WERI-Rb-1 (cell line): Measurements from ENCODE around the gene MEG3.
A peak's percentile ranks its signal among the peaks of the same experiment; 100 is the strongest.

Experiments
- DNase-seq: peaks from one replicate; pipeline ENCODE4 v3.0.0-alpha.2; 2020
- H3K27ac ChIP-seq: fragments of 250-450 bp; sonication (Bioruptor Pico); 2 replicates; pipeline ENCODE4 v1.5.1; 2020; ENCODE audit warnings: mild to moderate bottlenecking, moderate library complexity
- H3K27me3 ChIP-seq: fragments of 250-450 bp; sonication (Bioruptor Pico); 2 replicates; pipeline ENCODE4 v1.5.1; 2021; ENCODE audit warnings: mild to moderate bottlenecking, low read depth, moderate library complexity; ENCODE audit not compliant: insufficient read depth, severe bottlenecking
- H3K36me3 ChIP-seq: fragments of 250-450 bp; sonication (Bioruptor Pico); 2 replicates; pipeline ENCODE4 v1.5.1; 2020; ENCODE audit warnings: mild to moderate bottlenecking, moderate library complexity
- H3K4me3 ChIP-seq: 2 replicates; pipeline ENCODE4 v1.5.1; 2011; ENCODE audit warnings: low read depth, mild to moderate bottlenecking, control low read depth, low read length
- H3K9me3 ChIP-seq: fragments of 250-450 bp; sonication (Bioruptor Pico); 2 replicates; pipeline ENCODE4 v1.5.1; 2021; ENCODE audit warnings: mild to moderate bottlenecking, moderate library complexity; ENCODE audit not compliant: severe bottlenecking
- TF ChIP-seq, protein P1 (sequence below): IDR thresholded peaks from 2 replicates; pipeline ENCODE4 v1.5.1; 2011; ENCODE audit warnings: low read depth, mild to moderate bottlenecking, control low read depth, inconsistent platforms, low read length

The MEG3 gene

DNA sequence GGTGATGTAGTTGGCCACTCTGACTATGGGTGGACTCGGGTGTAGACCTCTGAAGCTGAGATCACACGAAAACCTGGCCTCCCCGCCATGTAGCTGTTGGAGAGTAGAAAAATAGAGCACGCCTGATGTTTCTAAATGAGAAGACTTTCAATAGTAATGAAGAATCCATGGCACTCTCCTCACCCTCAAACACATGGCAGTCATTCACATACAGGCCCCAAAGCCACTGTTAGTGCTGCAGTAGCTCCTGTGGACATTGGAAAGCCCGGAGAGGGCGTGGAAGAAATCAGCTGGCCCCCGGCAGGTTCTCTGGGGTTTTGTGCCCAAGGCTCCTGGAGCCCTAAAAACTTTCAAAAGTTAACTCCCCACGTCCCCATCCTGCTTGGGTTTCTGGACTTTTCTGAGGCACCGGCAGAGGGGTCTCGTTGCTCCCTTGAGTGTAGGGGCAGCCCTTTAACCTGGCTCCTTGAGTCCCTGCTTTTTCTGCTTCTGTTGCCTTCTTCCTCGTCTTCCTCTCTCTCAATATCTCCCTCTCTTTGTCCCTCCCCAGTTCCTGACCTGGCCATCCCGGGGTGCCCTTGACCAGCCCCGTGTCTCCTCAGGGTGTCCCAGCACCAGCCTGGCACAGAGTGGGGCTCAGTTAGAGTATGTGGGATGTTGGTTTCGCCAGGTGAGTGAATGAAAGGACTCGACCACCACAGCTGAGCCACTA, 8.3 kb downstream of the MEG3 start:
- no peak for DNase-seq
- Histone ChIP-seq H3K4me3 (no peak overlapping the region), H3K36me3 (no peaks in the 10 kb centered on the region), H3K27me3 (no peaks in the 10 kb centered on the region), H3K9me3 (no peaks in the 10 kb centered on the region), H3K27ac (no peak overlapping the region)
- TF ChIP-seq, protein P1, sequence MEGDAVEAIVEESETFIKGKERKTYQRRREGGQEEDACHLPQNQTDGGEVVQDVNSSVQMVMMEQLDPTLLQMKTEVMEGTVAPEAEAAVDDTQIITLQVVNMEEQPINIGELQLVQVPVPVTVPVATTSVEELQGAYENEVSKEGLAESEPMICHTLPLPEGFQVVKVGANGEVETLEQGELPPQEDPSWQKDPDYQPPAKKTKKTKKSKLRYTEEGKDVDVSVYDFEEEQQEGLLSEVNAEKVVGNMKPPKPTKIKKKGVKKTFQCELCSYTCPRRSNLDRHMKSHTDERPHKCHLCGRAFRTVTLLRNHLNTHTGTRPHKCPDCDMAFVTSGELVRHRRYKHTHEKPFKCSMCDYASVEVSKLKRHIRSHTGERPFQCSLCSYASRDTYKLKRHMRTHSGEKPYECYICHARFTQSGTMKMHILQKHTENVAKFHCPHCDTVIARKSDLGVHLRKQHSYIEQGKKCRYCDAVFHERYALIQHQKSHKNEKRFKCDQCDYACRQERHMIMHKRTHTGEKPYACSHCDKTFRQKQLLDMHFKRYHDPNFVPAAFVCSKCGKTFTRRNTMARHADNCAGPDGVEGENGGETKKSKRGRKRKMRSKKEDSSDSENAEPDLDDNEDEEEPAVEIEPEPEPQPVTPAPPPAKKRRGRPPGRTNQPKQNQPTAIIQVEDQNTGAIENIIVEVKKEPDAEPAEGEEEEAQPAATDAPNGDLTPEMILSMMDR: no peak

- H3K36me3 ChIP-seq: no peaks in the 10 kb centered on the region
- TF ChIP-seq, protein P1: no peak
- H3K27me3 ChIP-seq: no peaks in the 10 kb centered on the region
- H3K9me3 ChIP-seq: no peaks in the 10 kb centered on the region
- H3K27ac ChIP-seq: no peak overlapping the region
- no peak overlapping the region for H3K4me3 ChIP-seq
- DNase-seq: no peak
Observed at GRCh38 chr14:100834794-100835547, 9.1 kb downstream of the MEG3 start.

GRCh38 chr14:100835548-100836310, 9.8 kb downstream of the MEG3 start:
- TF ChIP-seq, protein P1: no peak
- H3K27ac ChIP-seq: no peak overlapping the region
- no peaks in the 10 kb centered on the region for H3K27me3 ChIP-seq
- no peak for DNase-seq
- no peak overlapping the region for H3K4me3 ChIP-seq
- H3K36me3 ChIP-seq: no peaks in the 10 kb centered on the region
- H3K9me3 ChIP-seq: no peaks in the 10 kb centered on the region

GRCh38 chr14:100836311-100836805, 10.4 kb downstream of the MEG3 start:
- Histone ChIP-seq H3K4me3 (no peak overlapping the region), H3K36me3 (no peaks in the 10 kb centered on the region), H3K9me3 (no peaks in the 10 kb centered on the region), H3K27ac (no peak overlapping the region), H3K27me3 (no peaks in the 10 kb centered on the region)
- TF ChIP-seq, protein P1: no peak
- DNase-seq: no peak

- DNase-seq: peak; percentile 31
- Histone ChIP-seq H3K4me3 (no peak overlapping the region), H3K27ac (no peak overlapping the region), H3K9me3 (no peaks in the 10 kb centered on the region), H3K27me3 (no peaks in the 10 kb centered on the region), H3K36me3 (no peaks in the 10 kb centered on the region)
- TF ChIP-seq, protein P1: no peak
Observed at GRCh38 chr14:100836941-100837804, 11.3 kb downstream of the MEG3 start.
